Sigmoid colon (tissue), 3 donors: Measurements from ENCODE around the gene ESRRB.
A peak's percentile ranks its signal among the peaks of the same experiment; 100 is the strongest.

Experiments used
- POLR2A ChIP-seq, 2 donors: fragments of 450-650 bp; IDR thresholded peaks; one replicate each; pipeline ENCODE4 v1.6.1; 2016; ENCODE audit warnings: antibody characterized with exemption in 2 of 2, mild to moderate bottlenecking in 2 of 2, moderate library complexity in 2 of 2
- TF ChIP-seq, protein P1 (sequence below), 4 experiments: fragments of 450-650 bp in 3 of 4; fragments of 200-600 bp in 1 of 4; IDR thresholded peaks; one replicate each; pipeline ENCODE4 v1.5.1; 2016 to 2019; ENCODE audit warnings: antibody characterized with exemption in 4 of 4, mild to moderate bottlenecking in 3 of 4, moderate library complexity in 2 of 4

DNA sequence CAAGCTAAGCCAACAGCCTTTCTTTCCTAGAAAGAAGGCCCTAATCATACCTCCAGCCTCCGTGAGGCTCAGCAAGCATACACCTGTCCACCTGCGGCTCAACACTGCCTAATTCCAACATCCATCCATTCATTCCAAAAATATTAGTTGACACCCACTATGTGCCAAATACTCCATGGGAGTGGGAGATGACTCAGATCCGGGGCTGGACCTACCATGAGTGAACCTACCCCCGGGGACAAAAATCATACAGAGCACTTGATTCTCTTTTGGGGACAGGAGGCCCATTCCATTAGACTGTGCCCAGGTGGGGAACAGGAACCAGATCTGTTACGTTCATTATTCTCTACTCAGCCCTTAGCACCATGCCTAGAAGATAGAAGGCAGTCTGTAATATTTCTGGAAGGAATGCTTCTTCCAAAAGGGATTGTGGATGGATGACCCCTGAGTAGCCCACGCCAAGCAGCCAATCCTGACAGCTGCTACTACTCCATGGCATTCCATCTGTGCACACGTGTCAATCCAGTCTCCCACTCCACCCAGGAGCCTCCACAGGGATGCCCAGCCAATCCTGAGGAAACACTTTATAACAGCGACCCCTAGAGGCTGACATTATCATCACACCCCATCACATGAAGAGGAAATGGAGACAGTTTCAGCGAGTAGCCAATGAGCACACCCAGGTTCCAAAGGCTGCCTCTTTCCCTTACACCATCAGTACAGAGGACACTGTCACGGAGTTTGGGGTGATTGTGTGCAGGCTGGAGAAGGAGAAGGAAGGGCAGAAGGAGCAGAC, 170.7 kb downstream of the ESRRB start:
- no peak for TF ChIP-seq POLR2A (IDR thresholded peaks at IDR 0.05)
- TF ChIP-seq, protein P1, sequence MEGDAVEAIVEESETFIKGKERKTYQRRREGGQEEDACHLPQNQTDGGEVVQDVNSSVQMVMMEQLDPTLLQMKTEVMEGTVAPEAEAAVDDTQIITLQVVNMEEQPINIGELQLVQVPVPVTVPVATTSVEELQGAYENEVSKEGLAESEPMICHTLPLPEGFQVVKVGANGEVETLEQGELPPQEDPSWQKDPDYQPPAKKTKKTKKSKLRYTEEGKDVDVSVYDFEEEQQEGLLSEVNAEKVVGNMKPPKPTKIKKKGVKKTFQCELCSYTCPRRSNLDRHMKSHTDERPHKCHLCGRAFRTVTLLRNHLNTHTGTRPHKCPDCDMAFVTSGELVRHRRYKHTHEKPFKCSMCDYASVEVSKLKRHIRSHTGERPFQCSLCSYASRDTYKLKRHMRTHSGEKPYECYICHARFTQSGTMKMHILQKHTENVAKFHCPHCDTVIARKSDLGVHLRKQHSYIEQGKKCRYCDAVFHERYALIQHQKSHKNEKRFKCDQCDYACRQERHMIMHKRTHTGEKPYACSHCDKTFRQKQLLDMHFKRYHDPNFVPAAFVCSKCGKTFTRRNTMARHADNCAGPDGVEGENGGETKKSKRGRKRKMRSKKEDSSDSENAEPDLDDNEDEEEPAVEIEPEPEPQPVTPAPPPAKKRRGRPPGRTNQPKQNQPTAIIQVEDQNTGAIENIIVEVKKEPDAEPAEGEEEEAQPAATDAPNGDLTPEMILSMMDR (IDR thresholded peaks at IDR 0.05) = peak in 1 of 4 experiments; percentile 32
